IPS DF 6.9 (cell line): Measurements from ENCODE around the gene PHETA1.

Source experiments
- DNase-seq: peaks from one replicate; pipeline ENCODE4 v3.0.0-alpha.2; 2013; ENCODE audit warnings: low read depth, low spot score
- H3K27ac ChIP-seq: one replicate; pipeline ENCODE4 v1.5.1; 2013; ENCODE audit warnings: low read length, control low read depth
- H3K27me3 ChIP-seq: 2 replicates; pipeline ENCODE4 v1.6.1; 2013; ENCODE audit warnings: mild to moderate bottlenecking, low read length; ENCODE audit not compliant: control insufficient read depth, insufficient read depth
- H3K36me3 ChIP-seq: 2 replicates; pipeline ENCODE4 v1.6.1; 2013; ENCODE audit warnings: low read length; ENCODE audit not compliant: control insufficient read depth, insufficient read depth
- H3K4me1 ChIP-seq: 2 replicates; pipeline ENCODE4 v1.6.1; 2013; ENCODE audit warnings: low read length; ENCODE audit not compliant: control insufficient read depth, insufficient read depth
- H3K4me3 ChIP-seq: 2 replicates; pipeline ENCODE4 v1.5.1; 2013; ENCODE audit warnings: mild to moderate bottlenecking, low read length
- H3K9me3 ChIP-seq: 2 replicates; pipeline ENCODE4 v1.6.1; 2013; ENCODE audit warnings: low read length, inconsistent platforms; ENCODE audit not compliant: control insufficient read depth, insufficient read depth
- WGBS: extraction: QIAGEN DNeasy Blood & Tissue Kit; methylation state at CpG from one replicate; pipeline ENCODE4 v1.1.7; 2013; ENCODE audit warnings: mixed read lengths, missing lambda C conversion rate; ENCODE audit not compliant: insufficient read length, insufficient coverage; 5-methylcytosine and 5-hydroxymethylcytosine counted together

Gene PHETA1

GRCh38 chr12:111368291-111368787 lies 556 bp downstream of the PHETA1 start:
- Histone ChIP-seq H3K27me3 (no peaks in the 10 kb centered on the region), H3K4me3 (peak overlapping the region; percentile 94), H3K36me3 (no peaks in the 10 kb centered on the region), H3K27ac (no peak overlapping the region), H3K4me1 (peaks cover 3% of the 10 kb centered on the region; the same call in 1 of the 2 replicates), H3K9me3 (no peaks in the 10 kb centered on the region)
- no peak for DNase-seq
- no CpG with 5 or more reads among the region's 18 CpGs for WGBS

- H3K4me1 ChIP-seq, result peaks cover 3% of the 10 kb centered on the region; the same call in 1 of the 2 replicates
- no peaks in the 10 kb centered on the region for H3K9me3 ChIP-seq
- peak overlapping the region; percentile 8; the same call in 1 of the 2 replicates for H3K4me3 ChIP-seq
- no peaks in the 10 kb centered on the region for H3K36me3 ChIP-seq
- H3K27me3 ChIP-seq, result no peaks in the 10 kb centered on the region
- DNase-seq, result no peak
- no CpG with 5 or more reads among the region's 7 CpGs for WGBS
- H3K27ac ChIP-seq, result no peak overlapping the region
Observed at GRCh38 chr12:111367661-111368221, 1.2 kb downstream of the PHETA1 start.

GRCh38 chr12:111366583-111366982 lies 2.3 kb downstream of the PHETA1 start:
- WGBS, result no CpG with 5 or more reads among the region's 2 CpGs
- H3K4me3 ChIP-seq, result no peak overlapping the region
- no peaks in the 10 kb centered on the region for H3K27me3 ChIP-seq
- no peaks in the 10 kb centered on the region for H3K36me3 ChIP-seq
- H3K4me1 ChIP-seq, result peaks cover 3% of the 10 kb centered on the region; the same call in 1 of the 2 replicates
- no peak for DNase-seq
- H3K27ac ChIP-seq, result no peak overlapping the region
- no peaks in the 10 kb centered on the region for H3K9me3 ChIP-seq

- Histone ChIP-seq H3K9me3 (no peaks in the 10 kb centered on the region), H3K4me1 (peaks cover 3% of the 10 kb centered on the region; the same call in 1 of the 2 replicates), H3K27me3 (no peaks in the 10 kb centered on the region), H3K4me3 (no peak overlapping the region), H3K36me3 (no peaks in the 10 kb centered on the region), H3K27ac (no peak overlapping the region)
- no CpG with 5 or more reads among the region's 10 CpGs for WGBS
- no peak for DNase-seq
Observed at GRCh38 chr12:111366075-111366474, 2.8 kb downstream of the PHETA1 start.

DNA sequence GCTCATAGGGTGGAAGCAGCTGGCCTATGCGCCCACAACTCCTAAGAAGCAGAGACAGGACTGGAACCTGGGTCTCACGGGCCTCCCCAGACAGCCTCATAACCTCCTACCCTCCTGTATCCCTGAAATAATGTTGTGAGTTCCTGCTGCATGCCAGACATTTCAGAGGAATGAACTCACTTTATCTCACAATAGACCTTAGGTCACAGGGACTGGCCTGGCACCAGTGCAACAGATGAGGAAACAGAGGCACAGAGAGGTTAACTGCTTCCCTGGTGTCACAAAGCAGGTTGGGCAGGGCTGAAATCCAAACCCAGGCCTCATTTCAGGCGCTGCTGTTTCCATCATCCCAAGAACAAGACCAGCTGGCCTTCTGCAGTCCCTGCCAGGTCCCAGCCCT lies 5.3 kb downstream of the PHETA1 start:
- Histone ChIP-seq H3K4me3 (no peak overlapping the region), H3K4me1 (peaks cover 3% of the 10 kb centered on the region; the same call in 1 of the 2 replicates), H3K36me3 (no peaks in the 10 kb centered on the region), H3K9me3 (no peaks in the 10 kb centered on the region), H3K27me3 (no peaks in the 10 kb centered on the region), H3K27ac (no peak overlapping the region)
- DNase-seq, result no peak
- no CpG with 5 or more reads among the region's 3 CpGs for WGBS

DNA sequence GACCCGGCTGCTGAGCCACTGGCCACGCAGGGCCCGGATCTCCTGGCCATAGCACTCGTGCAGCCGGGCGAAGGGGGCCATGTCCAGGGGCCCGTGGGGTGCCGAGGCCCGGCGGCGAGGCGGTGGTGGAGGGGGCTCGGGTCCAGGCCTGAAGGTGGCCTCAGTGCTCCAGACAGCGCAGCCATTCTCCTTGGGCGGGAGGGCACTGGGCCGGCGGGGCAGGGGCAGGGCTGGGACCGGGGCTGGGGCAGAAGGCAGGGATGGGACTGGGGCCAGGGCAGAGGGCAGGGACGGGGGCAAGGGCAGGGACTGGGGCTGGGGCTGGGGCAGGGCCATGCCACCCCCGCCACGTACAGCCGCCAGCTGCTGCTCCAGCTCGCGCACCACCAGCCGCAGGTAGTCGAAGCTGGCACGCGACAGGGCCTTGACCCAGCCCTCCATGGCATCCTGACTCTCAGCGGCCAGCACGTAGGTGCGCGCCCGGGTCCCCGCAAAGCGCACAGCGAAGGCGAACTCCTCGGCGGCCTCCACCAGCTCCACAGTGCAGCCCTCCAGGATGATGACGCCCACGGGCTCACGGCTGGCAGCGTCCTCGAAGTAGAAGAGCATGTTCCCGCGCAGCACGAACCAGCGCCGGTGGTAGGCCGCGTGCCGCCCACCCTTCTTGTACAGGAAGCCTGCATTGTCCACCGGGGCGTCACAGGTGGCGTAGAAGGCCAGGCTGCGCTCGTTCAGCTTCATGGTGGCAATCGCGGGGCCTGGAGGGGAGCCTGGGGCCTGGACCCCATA lies 6.0 kb downstream of the PHETA1 start:
- no CpG with 5 or more reads among the region's 59 CpGs for WGBS
- H3K27ac ChIP-seq, result no peak overlapping the region
- H3K9me3 ChIP-seq, result no peaks in the 10 kb centered on the region
- DNase-seq, result no peak
- peaks cover 3% of the 10 kb centered on the region; the same call in 1 of the 2 replicates for H3K4me1 ChIP-seq
- no peak overlapping the region for H3K4me3 ChIP-seq
- no peaks in the 10 kb centered on the region for H3K27me3 ChIP-seq
- H3K36me3 ChIP-seq, result no peaks in the 10 kb centered on the region

DNA sequence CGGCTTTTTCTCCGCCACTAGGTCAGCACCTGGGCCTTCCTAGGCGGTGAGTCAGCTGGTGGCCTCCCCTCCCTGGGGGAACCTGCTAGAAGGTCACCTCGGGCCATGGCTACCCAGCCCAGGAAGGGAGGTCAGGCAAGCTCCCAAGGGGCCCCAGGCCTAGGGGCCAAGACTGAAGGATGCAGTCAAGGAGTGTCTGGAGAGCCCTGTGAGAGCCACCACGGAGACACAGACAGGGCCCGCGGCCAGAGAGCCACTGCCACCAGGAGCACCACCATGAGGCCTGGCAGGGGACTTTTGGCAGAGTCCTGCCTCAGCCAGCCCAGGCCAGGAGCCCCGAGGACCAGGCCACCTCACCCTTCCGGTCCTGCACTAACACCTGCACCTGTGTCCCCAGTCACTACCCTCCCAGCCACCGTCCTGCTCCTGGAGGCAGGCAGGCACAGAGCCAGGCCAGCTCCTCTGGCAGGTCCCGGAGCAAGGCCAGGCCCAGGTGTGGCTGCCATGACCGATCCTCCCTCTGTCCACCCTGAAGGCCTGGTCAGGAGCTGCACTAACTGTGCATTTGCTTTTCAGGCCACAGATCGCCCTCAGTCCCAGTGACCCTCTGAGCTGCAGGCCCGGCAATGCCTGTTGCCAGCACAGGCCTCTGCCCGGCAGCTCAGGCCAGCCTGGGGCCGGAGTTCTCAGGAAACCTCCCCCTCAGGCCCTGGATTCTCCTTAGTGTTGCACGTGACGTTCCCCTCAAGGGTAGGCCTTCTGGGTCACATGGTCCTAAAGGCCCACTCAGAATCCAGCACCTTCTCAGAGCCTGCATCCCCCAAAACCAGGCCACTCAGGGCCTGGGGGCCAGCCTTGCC lies 6.9 kb downstream of the PHETA1 start:
- no peaks in the 10 kb centered on the region for H3K36me3 ChIP-seq
- no peak overlapping the region for H3K4me3 ChIP-seq
- DNase-seq, result no peak
- WGBS, result no CpG with 5 or more reads among the region's 18 CpGs
- H3K27ac ChIP-seq, result no peak overlapping the region
- H3K27me3 ChIP-seq, result no peaks in the 10 kb centered on the region
- no peaks in the 10 kb centered on the region for H3K9me3 ChIP-seq
- no peaks in the 10 kb centered on the region for H3K4me1 ChIP-seq

GRCh38 chr12:111361073-111361716 lies 7.7 kb downstream of the PHETA1 start:
- no peaks in the 10 kb centered on the region for H3K4me1 ChIP-seq
- DNase-seq, result no peak
- no CpG with 5 or more reads among the region's 13 CpGs for WGBS
- no peak overlapping the region for H3K4me3 ChIP-seq
- H3K36me3 ChIP-seq, result no peaks in the 10 kb centered on the region
- H3K9me3 ChIP-seq, result no peaks in the 10 kb centered on the region
- H3K27me3 ChIP-seq, result no peaks in the 10 kb centered on the region
- H3K27ac ChIP-seq, result no peak overlapping the region

DNA sequence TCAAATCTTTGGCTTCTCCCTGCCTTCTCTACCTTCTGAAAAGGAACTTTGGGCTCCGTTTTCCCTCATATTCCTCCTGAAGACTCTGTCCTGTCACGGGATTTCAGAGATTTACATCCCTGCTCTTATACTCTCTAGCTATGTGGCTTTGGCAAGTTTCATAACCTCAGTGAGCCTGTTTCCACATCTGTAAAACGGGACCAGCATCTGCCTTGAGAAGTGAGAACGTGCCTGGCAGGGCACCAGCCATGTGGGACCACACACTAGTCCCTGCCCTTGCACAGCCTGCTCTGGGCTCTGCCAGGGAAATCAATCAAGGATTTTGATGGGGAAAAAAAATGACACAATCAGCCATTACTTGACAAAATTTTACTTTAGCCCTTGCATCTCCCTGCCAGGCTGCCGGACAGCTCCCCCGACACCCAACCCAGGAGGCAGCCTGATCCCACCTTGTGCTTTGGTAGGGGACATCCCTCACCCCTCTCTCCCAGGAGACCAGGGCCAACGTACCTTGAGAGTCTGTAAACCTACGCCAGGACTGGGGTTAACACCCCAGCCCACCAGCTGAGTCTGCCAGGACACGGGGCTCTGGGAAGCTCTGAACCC lies 8.5 kb downstream of the PHETA1 start:
- no peak overlapping the region for H3K4me3 ChIP-seq
- WGBS, result no CpG with 5 or more reads among the region's 9 CpGs
- DNase-seq, result no peak
- H3K27ac ChIP-seq, result no peak overlapping the region
- H3K27me3 ChIP-seq, result no peaks in the 10 kb centered on the region
- H3K9me3 ChIP-seq, result no peaks in the 10 kb centered on the region
- H3K36me3 ChIP-seq, result no peaks in the 10 kb centered on the region
- no peaks in the 10 kb centered on the region for H3K4me1 ChIP-seq
